SK-N-SH (cell line): ENCODE measurements around the gene EFS. TPM values are rescaled to one million over a fixed set of nuclear protein-coding genes. Genes with fewer than 3 reads are reported as not detected.

Experiments used
- CTCF ChIA-PET: fragments of 300-600, 350-600 bp; formaldehyde crosslinking; extraction: SDS; loops from one replicate; lab custom pipeline; 2021; lab: Yijun Ruan, JAX
- POLR2A ChIA-PET: fragments of 350-600 bp; sonication (Branson Sonifier 250); formaldehyde crosslinking; extraction: SDS; loops from one replicate; lab custom pipeline; 2020; ENCODE audit warnings: antibody characterized with exemption, inconsistent platforms; lab: Yijun Ruan, JAX
- DNase-seq: peaks from one replicate; pipeline ENCODE4 v3.0.0; 2012
- H2AFZ ChIP-seq: fragments of 200-600 bp; sonication (generic); 2 replicates; pipeline ENCODE4 v1.8.1; 2016; ENCODE audit warnings: antibody characterized with exemption, mild to moderate bottlenecking, low read depth
- H3F3A ChIP-seq: fragments of 200-600 bp; sonication (generic); replicated peaks from 2 replicates; pipeline ENCODE3; 2016; ENCODE audit warnings: antibody characterized with exemption, mild to moderate bottlenecking; ENCODE audit not compliant: insufficient read depth
- H3K27ac ChIP-seq, 2 experiments: fragments of 200-500 bp in 1 of 2; fragments of 200-600 bp in 1 of 2; sonication (Bioruptor generic) in 1 of 2; sonication (generic), shearing (Covaris generic) in 1 of 2; 2 replicates each; pipeline versions ENCODE4 v1.5.1 to v1.6.1; 2014 to 2016; ENCODE audit warnings: low read depth in 2 of 2, inconsistent platforms in 1 of 2, low read length in 1 of 2, mild to moderate bottlenecking in 1 of 2, mixed read lengths in 1 of 2
- H3K27me3 ChIP-seq: fragments of 200-600 bp; sonication (generic), shearing (Covaris generic); 2 replicates; pipeline ENCODE4 v1.6.1; 2016; ENCODE audit warnings: mixed run types; ENCODE audit not compliant: insufficient read depth
- H3K36me3 ChIP-seq, 2 experiments: fragments of 200-500 bp in 1 of 2; fragments of 200-600 bp in 1 of 2; sonication (Bioruptor generic) in 1 of 2; sonication (generic) in 1 of 2; replicated peaks in 1 of 2; 2 replicates each; pipeline versions ENCODE3 to v1.5.1; 2014 to 2016; ENCODE audit warnings: low read length in 1 of 2, mild to moderate bottlenecking in 1 of 2; ENCODE audit not compliant: insufficient read depth in 2 of 2, control insufficient read depth in 1 of 2
- H3K4me1 ChIP-seq, 2 experiments: fragments of 200-500 bp in 1 of 2; fragments of 200-600 bp in 1 of 2; sonication (Bioruptor generic) in 1 of 2; sonication (generic), shearing (Covaris generic) in 1 of 2; 2 replicates each; pipeline versions ENCODE4 v1.5.1 to v1.6.1; 2014 to 2016; ENCODE audit warnings: low read depth in 1 of 2, low read length in 1 of 2, mixed run types in 1 of 2; ENCODE audit not compliant: insufficient read depth in 2 of 2, control insufficient read depth in 1 of 2
- H3K4me2 ChIP-seq: fragments of 200-600 bp; sonication (generic), shearing (Covaris generic); 2 replicates; pipeline ENCODE4 v1.6.1; 2017; ENCODE audit warnings: mixed run types
- H3K4me3 ChIP-seq, 2 experiments: fragments of 200-500 bp in 1 of 2; fragments of 200-600 bp in 1 of 2; sonication (Bioruptor generic) in 1 of 2; sonication (generic), shearing (Covaris generic) in 1 of 2; 2 replicates each; pipeline versions ENCODE4 v1.5.1 to v1.8.1; 2014 to 2016; ENCODE audit warnings: low read depth in 2 of 2, inconsistent platforms in 1 of 2, low read length in 1 of 2, mild to moderate bottlenecking in 1 of 2, mixed read lengths in 1 of 2, moderate library complexity in 1 of 2
- H3K79me2 ChIP-seq: fragments of 200-600 bp; sonication (generic); 2 replicates; pipeline ENCODE4 v1.8.1; 2017; ENCODE audit warnings: mild to moderate bottlenecking; ENCODE audit not compliant: insufficient read depth
- H3K9ac ChIP-seq: fragments of 200-600 bp; sonication (generic); 2 replicates; pipeline ENCODE4 v1.6.1; 2017; ENCODE audit warnings: mixed run types
- H3K9me2 ChIP-seq: fragments of 200-600 bp; sonication (generic); 2 replicates; pipeline ENCODE4 v1.6.1; 2017; ENCODE audit warnings: mixed run types
- H3K9me3 ChIP-seq: fragments of 200-600 bp; sonication (generic); 2 replicates; pipeline ENCODE4 v1.6.1; 2017; ENCODE audit warnings: mixed run types, mild to moderate bottlenecking, moderate library complexity
- H4K20me1 ChIP-seq: fragments of 200-600 bp; sonication (generic); 2 replicates; pipeline ENCODE4 v1.6.1; 2017; ENCODE audit warnings: mild to moderate bottlenecking, mixed run types; ENCODE audit not compliant: insufficient read depth
- CHD2 ChIP-seq: fragments of 150-350 bp; IDR thresholded peaks from 2 replicates; pipeline ENCODE4 v1.6.1; 2018; ENCODE audit warnings: low read length; ENCODE audit not compliant: partially characterized antibody
- CTCF ChIP-seq: fragments of 200-600 bp; sonication (generic); IDR thresholded peaks from 2 replicates; pipeline ENCODE4 v1.6.1; 2017; ENCODE audit warnings: antibody characterized with exemption, mild to moderate bottlenecking, moderate library complexity
- EZH2phosphoT487 ChIP-seq: fragments of 200-600 bp; sonication (generic); IDR thresholded peaks from 2 replicates; pipeline ENCODE4 v1.6.1; 2017; ENCODE audit warnings: low read depth, mixed run types, mild to moderate bottlenecking, antibody characterized with exemption, moderate library complexity, borderline replicate concordance
- FOSL2 ChIP-seq: IDR thresholded peaks from 2 replicates; pipeline ENCODE4 v1.4.0; 2012; ENCODE audit warnings: low read depth, mild to moderate bottlenecking, moderate library complexity, borderline replicate concordance
- FOXJ3 ChIP-seq: sonication (generic); formaldehyde crosslinking; IDR thresholded peaks from 2 replicates; pipeline ENCODE4 v1.5.1; 2020; ENCODE audit warnings: mild to moderate bottlenecking, missing genetic modification reagents
- GATA2 ChIP-seq: sonication (generic); formaldehyde crosslinking; IDR thresholded peaks from 2 replicates; pipeline ENCODE4 v1.5.0; 2020; ENCODE audit warnings: mild to moderate bottlenecking, missing genetic modification reagents
- JUND ChIP-seq: IDR thresholded peaks from 2 replicates; pipeline ENCODE4 v1.4.0; 2012
- MAX ChIP-seq: IDR thresholded peaks from 2 replicates; pipeline ENCODE4 v1.4.0; 2012; ENCODE audit warnings: low read depth
- NRF1 ChIP-seq: IDR thresholded peaks from 2 replicates; pipeline ENCODE4 v1.6.1; 2012; ENCODE audit warnings: low read depth, mild to moderate bottlenecking, low read length
- POLR2AphosphoS5 ChIP-seq: IDR thresholded peaks from 2 replicates; pipeline ENCODE4 v1.6.1; 2012; ENCODE audit warnings: low read depth, low read length
- RAD21 ChIP-seq: IDR thresholded peaks from 2 replicates; pipeline ENCODE4 v1.6.1; 2012; ENCODE audit warnings: mild to moderate bottlenecking, low read length
- RFX5 ChIP-seq: IDR thresholded peaks from 2 replicates; pipeline ENCODE4 v1.6.1; 2012; ENCODE audit warnings: mild to moderate bottlenecking, improper control_type of control experiment, low read length
- SIN3A ChIP-seq: IDR thresholded peaks from 2 replicates; pipeline ENCODE4 v1.6.1; 2012; ENCODE audit warnings: low read depth, mild to moderate bottlenecking, low read length, moderate library complexity, borderline replicate concordance
- SMC3 ChIP-seq: IDR thresholded peaks from 2 replicates; pipeline ENCODE4 v1.6.1; 2012; ENCODE audit warnings: low read depth, low read length, improper control_type of control experiment
- TCF12 ChIP-seq: IDR thresholded peaks from 2 replicates; pipeline ENCODE4 v1.4.0; 2012
- USF2 ChIP-seq: fragments of 150-350 bp; IDR thresholded peaks from 2 replicates; pipeline ENCODE4 v1.6.1; 2017; ENCODE audit warnings: antibody characterized with exemption, low read length, low read depth, borderline replicate concordance
- YY1 ChIP-seq: IDR thresholded peaks from 2 replicates; pipeline ENCODE4 v1.4.0; 2012; ENCODE audit warnings: low read depth, mild to moderate bottlenecking
- WGBS: methylation state at CpG from one replicate; pipeline ENCODE4 v1.1.6; 2017; ENCODE audit warnings: low lambda C conversion rate; 5-methylcytosine and 5-hydroxymethylcytosine counted together
- polyA plus RNA-seq, 3 experiments: library from polyadenylated mRNA; depleted of rRNA; stranded (reverse); fragments of >200 nt; gene quantifications; 2 replicates each; pipeline ENCODE4 v1.2.3, GENCODE V29; 2012
- TF ChIP-seq, protein P1 (sequence below): fragments of 150-350 bp; IDR thresholded peaks from 2 replicates; pipeline ENCODE4 v1.6.1; 2016; ENCODE audit warnings: mild to moderate bottlenecking, low read depth, low read length
- TF ChIP-seq, protein P2 (sequence below): IDR thresholded peaks from 2 replicates; pipeline ENCODE4 v1.6.1; 2012; ENCODE audit warnings: mild to moderate bottlenecking, low read depth, low read length, moderate library complexity

EFS gene
- polyA plus RNA-seq, 1 of the 3 experiments (the other 2 are of a cell fraction) = 4.4 TPM

DNA sequence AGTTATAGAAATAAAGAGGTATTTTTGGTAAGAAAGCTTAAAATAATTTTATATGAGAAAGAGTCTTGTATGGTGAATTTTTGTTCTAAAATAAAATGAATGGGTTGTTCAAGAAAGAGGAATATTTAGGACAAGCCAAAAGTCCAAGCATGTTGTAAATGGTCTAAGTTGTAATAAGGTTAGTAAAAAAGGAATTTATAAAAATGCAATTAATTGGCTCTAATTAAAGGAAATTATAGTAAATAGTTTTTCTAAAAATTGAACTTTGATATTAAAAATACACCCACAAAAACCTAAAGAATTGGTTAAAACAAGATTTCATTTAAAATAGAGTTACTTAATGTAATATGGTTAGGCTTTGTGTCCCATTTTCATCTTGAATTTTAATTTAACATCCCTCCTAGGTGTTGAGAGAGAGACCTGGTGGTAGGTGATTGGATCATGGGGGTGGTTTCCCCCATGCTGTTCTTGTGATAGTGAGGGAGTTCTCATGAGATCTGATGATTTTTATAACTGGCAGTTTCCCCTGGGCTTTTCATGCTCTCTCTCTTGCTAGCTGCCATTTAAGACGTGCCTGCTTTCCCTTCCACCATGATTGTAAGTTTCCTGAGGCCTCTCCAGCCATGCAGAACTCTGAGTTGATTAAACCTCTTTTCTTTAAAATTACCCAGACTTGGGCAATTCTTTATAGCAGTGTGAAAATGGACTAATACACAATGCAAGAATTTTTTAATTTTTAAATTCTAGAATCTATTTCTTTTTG lies 25.3 kb downstream of the EFS start:
- no peaks in the 10 kb centered on the region for H3K36me3 ChIP-seq

More for the DNA sequence above, 25.3 kb downstream of the EFS start:
- Histone ChIP-seq H3K4me3 (no peak overlapping the region), H3K27me3 (0 out of 2 replicates have a peak, but pooled peaks cover 3% of the 10 kb centered on the region), H3K4me1 (no peaks in the 10 kb centered on the region), H3F3A (no peaks in the 10 kb centered on the region), H3K9me2 (no peaks in the 10 kb centered on the region), H3K4me2 (no peak overlapping the region), H3K79me2 (no peaks in the 10 kb centered on the region), H2AFZ (no peak overlapping the region), H3K27ac (no peak overlapping the region), H4K20me1 (no peaks in the 10 kb centered on the region), H3K9ac (no peak overlapping the region), H3K9me3 (peaks cover 8% of the 10 kb centered on the region; the same call in 1 of the 2 replicates)
- WGBS = 0% methylated on average over 1 of the region's 1 CpG
- no peak for DNase-seq
- POLR2A ChIA-PET = no interaction called here
- no peak for TF ChIP-seq CHD2
- TF ChIP-seq FOXJ3 (CRISPR knock-in tag) = no peak
- no peak for TF ChIP-seq POLR2AphosphoS5
- no peak for TF ChIP-seq RAD21
- TF ChIP-seq SIN3A = no peak
- no peak for TF ChIP-seq GATA2
- no peak for TF ChIP-seq CTCF
- TF ChIP-seq SMC3 = no peak
- TF ChIP-seq, protein P1, sequence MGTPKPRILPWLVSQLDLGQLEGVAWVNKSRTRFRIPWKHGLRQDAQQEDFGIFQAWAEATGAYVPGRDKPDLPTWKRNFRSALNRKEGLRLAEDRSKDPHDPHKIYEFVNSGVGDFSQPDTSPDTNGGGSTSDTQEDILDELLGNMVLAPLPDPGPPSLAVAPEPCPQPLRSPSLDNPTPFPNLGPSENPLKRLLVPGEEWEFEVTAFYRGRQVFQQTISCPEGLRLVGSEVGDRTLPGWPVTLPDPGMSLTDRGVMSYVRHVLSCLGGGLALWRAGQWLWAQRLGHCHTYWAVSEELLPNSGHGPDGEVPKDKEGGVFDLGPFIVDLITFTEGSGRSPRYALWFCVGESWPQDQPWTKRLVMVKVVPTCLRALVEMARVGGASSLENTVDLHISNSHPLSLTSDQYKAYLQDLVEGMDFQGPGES = no peak
- TF ChIP-seq, protein P2, sequence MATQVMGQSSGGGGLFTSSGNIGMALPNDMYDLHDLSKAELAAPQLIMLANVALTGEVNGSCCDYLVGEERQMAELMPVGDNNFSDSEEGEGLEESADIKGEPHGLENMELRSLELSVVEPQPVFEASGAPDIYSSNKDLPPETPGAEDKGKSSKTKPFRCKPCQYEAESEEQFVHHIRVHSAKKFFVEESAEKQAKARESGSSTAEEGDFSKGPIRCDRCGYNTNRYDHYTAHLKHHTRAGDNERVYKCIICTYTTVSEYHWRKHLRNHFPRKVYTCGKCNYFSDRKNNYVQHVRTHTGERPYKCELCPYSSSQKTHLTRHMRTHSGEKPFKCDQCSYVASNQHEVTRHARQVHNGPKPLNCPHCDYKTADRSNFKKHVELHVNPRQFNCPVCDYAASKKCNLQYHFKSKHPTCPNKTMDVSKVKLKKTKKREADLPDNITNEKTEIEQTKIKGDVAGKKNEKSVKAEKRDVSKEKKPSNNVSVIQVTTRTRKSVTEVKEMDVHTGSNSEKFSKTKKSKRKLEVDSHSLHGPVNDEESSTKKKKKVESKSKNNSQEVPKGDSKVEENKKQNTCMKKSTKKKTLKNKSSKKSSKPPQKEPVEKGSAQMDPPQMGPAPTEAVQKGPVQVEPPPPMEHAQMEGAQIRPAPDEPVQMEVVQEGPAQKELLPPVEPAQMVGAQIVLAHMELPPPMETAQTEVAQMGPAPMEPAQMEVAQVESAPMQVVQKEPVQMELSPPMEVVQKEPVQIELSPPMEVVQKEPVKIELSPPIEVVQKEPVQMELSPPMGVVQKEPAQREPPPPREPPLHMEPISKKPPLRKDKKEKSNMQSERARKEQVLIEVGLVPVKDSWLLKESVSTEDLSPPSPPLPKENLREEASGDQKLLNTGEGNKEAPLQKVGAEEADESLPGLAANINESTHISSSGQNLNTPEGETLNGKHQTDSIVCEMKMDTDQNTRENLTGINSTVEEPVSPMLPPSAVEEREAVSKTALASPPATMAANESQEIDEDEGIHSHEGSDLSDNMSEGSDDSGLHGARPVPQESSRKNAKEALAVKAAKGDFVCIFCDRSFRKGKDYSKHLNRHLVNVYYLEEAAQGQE = no peak
- no peak for TF ChIP-seq USF2
- TF ChIP-seq YY1 = no peak
- TF ChIP-seq TCF12 = no peak
- no peak for TF ChIP-seq EZH2phosphoT487
- TF ChIP-seq MAX = no peak
- TF ChIP-seq JUND = no peak
- TF ChIP-seq RFX5 = no peak
- no peak for TF ChIP-seq FOSL2
- no peak for TF ChIP-seq NRF1
- CTCF ChIA-PET = interaction anchor here (1.4 to 1.9 kb wide), 2 partner anchors 12 to 20 kb away, joined by 4 read pairs; no protein-coding TSS in a partner anchor
